Measurements from ENCODE around the gene CHN1.

CHN1 gene

GRCh38 chr2:174820361-174820760, 184.8 kb downstream of the CHN1 start:
- DNase-seq (ENCODE audit: low read depth), result no peak
- H3K4me3 ChIP-seq (ENCODE audit: low read depth, low read length), result no peak overlapping the region
- TF ChIP-seq, protein P1, sequence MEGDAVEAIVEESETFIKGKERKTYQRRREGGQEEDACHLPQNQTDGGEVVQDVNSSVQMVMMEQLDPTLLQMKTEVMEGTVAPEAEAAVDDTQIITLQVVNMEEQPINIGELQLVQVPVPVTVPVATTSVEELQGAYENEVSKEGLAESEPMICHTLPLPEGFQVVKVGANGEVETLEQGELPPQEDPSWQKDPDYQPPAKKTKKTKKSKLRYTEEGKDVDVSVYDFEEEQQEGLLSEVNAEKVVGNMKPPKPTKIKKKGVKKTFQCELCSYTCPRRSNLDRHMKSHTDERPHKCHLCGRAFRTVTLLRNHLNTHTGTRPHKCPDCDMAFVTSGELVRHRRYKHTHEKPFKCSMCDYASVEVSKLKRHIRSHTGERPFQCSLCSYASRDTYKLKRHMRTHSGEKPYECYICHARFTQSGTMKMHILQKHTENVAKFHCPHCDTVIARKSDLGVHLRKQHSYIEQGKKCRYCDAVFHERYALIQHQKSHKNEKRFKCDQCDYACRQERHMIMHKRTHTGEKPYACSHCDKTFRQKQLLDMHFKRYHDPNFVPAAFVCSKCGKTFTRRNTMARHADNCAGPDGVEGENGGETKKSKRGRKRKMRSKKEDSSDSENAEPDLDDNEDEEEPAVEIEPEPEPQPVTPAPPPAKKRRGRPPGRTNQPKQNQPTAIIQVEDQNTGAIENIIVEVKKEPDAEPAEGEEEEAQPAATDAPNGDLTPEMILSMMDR (IDR thresholded peaks at IDR 0.05; ENCODE audit: control insufficient read depth, extremely low read depth, insufficient read depth), result no peak

DNA sequence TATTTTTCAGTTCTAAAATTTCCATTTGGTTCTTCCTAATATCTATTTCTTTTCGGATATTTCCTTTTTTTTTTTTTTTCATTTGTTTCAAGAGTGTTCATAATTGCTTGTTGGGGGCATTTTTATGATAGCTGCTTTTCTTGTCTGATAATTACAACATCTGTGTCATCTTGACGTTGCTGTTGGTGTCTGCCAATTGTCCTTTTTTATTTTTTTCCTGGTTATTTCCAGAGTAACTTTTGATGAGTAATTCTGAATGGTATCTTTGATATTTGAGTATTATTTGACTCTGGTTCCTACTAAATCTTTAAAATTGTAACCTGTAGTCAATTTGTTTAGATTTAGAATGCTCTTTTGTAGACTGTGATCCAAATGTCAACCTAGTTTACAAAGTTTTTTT, 189.7 kb downstream of the CHN1 start:
- TF ChIP-seq, protein P1 (IDR thresholded peaks at IDR 0.05; ENCODE audit: control insufficient read depth, extremely low read depth, insufficient read depth), result no peak
- H3K4me3 ChIP-seq (ENCODE audit: low read depth, low read length), result no peak overlapping the region
- DNase-seq (ENCODE audit: low read depth), result no peak

- TF ChIP-seq, protein P1 (IDR thresholded peaks at IDR 0.05; ENCODE audit: control insufficient read depth, extremely low read depth, insufficient read depth), result no peak
- H3K4me3 ChIP-seq (ENCODE audit: low read depth, low read length), result no peak overlapping the region
- DNase-seq (ENCODE audit: low read depth), result no peak
Measured at GRCh38 chr2:174812037-174812436, 193.1 kb downstream of the CHN1 start.

GRCh38 chr2:174807931-174808330, 197.2 kb downstream of the CHN1 start:
- TF ChIP-seq, protein P1 (IDR thresholded peaks at IDR 0.05; ENCODE audit: control insufficient read depth, extremely low read depth, insufficient read depth), result no peak
- DNase-seq (ENCODE audit: low read depth), result no peak
- H3K4me3 ChIP-seq (ENCODE audit: low read depth, low read length), result no peak overlapping the region

GRCh38 chr2:174805803-174806202, 199.4 kb downstream of the CHN1 start:
- TF ChIP-seq, protein P1 (IDR thresholded peaks at IDR 0.05; ENCODE audit: control insufficient read depth, extremely low read depth, insufficient read depth), result no peak

GRCh38 chr2:174802459-174802858, 202.7 kb downstream of the CHN1 start:
- DNase-seq (ENCODE audit: low read depth), result no peak
- TF ChIP-seq, protein P1 (IDR thresholded peaks at IDR 0.05; ENCODE audit: control insufficient read depth, extremely low read depth, insufficient read depth), result no peak
- H3K4me3 ChIP-seq (ENCODE audit: low read depth, low read length), result no peak overlapping the region

More at GRCh38 chr2:174805803-174806202, 199.4 kb downstream of the CHN1 start:
- no peak overlapping the region for H3K4me3 ChIP-seq (ENCODE audit: low read depth, low read length)
- DNase-seq (ENCODE audit: low read depth), result no peak

GRCh38 chr2:174800436-174801205, 204.6 kb downstream of the CHN1 start:
- H3K4me3 ChIP-seq (ENCODE audit: low read depth, low read length), result no peak overlapping the region
- DNase-seq (ENCODE audit: low read depth), result no peak
- TF ChIP-seq, protein P1 (IDR thresholded peaks at IDR 0.05; ENCODE audit: control insufficient read depth, extremely low read depth, insufficient read depth), result no peak
